ENCODE data around the gene ZNF365. TPM values are rescaled to one million over a fixed set of nuclear protein-coding genes. Genes with fewer than 3 reads are reported as not detected.
"Not testable (repeated sequence)": the region's sequence is repeated elsewhere in the genome, so short reads cannot be mapped to it uniquely, and the experiment has no call there.

ZNF365 gene
- total RNA-seq, 4 donors from 2014 or later: 0.56 to 4.7 (median 1.2) TPM

DNA sequence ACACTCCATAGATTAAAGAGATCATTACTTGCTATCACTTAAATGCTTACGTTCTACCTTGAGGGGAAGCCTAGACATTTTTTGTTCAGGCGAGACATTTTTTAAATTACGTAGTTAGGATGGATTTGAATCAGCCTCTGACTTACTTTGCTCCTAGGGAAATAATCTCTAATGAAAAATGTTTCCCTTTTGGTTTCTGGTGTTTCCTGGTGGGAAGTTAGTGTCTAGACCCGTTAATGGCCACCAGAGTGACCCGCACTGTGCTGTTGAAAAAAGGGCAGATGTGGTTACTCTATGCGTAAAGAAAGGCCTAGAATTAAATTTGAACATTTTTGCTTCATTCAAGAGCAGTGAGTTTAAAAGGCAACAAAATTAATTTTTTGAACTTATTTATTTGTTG lies 3.8 kb downstream of the ZNF365 start:
- Histone ChIP-seq H3K27ac (no peak overlapping the region), H3K9me3 (no peaks in the 10 kb centered on the region), H3K4me1 (peaks cover 0 to 15% (median 8%) of the 10 kb centered on the region in 3 donors), H3K27me3 (peaks cover 0 to 31% (median 0%) of the 10 kb centered on the region in 4 donors), H3K36me3 (no peaks in the 10 kb centered on the region), H3K4me3 (no peak overlapping the region)
- WGBS, 2 donors: 82 to 93% methylated on average over 6 of the region's 6 CpGs
- intact Hi-C loops (cut with DNase I): no loop called here
- TF ChIP-seq, protein P1, sequence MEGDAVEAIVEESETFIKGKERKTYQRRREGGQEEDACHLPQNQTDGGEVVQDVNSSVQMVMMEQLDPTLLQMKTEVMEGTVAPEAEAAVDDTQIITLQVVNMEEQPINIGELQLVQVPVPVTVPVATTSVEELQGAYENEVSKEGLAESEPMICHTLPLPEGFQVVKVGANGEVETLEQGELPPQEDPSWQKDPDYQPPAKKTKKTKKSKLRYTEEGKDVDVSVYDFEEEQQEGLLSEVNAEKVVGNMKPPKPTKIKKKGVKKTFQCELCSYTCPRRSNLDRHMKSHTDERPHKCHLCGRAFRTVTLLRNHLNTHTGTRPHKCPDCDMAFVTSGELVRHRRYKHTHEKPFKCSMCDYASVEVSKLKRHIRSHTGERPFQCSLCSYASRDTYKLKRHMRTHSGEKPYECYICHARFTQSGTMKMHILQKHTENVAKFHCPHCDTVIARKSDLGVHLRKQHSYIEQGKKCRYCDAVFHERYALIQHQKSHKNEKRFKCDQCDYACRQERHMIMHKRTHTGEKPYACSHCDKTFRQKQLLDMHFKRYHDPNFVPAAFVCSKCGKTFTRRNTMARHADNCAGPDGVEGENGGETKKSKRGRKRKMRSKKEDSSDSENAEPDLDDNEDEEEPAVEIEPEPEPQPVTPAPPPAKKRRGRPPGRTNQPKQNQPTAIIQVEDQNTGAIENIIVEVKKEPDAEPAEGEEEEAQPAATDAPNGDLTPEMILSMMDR (IDR thresholded peaks at IDR 0.05): no peak
- TF ChIP-seq POLR2A (IDR thresholded peaks at IDR 0.05): no peak
- DNase-seq: no peak

DNA sequence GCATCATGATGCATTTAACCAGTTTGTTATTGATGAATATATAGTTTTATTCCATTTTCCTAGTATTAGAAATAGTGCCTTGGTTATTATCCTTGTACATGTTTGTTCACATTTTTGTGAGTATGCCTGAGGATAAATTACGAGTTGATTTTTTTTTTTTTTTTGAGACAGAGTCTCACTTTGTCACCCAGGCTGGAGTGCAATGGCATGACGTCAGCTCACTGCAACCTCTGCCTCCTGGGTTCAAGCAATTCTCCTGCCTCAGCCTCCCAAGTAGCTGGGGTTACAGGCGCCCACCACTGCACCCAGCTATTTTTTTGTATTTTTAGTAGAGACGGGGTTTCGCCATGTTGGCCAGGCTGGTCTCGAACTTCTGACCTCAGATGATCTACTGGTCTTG lies 4.7 kb downstream of the ZNF365 start:
- H3K36me3 ChIP-seq; intact Hi-C loops (cut with DNase I); H3K27ac ChIP-seq; H3K9me3 ChIP-seq; DNase-seq; H3K4me3 ChIP-seq: not testable (repeated sequence)
- WGBS, 2 donors: 85 to 88% methylated on average over 5 to 6 of the region's 6 CpGs
- peaks cover 0 to 11% (median 5%) of the 10 kb centered on the region in 3 donors for H3K4me1 ChIP-seq
- H3K27me3 ChIP-seq: peaks cover 0 to 26% (median 0%) of the 10 kb centered on the region in 4 donors

- 76% methylated on average over 2 to 4 of the region's 4 CpGs for WGBS, 2 donors
- no peaks in the 10 kb centered on the region for H3K9me3 ChIP-seq
Observed at GRCh38 chr10:62379394-62379793, 5.2 kb downstream of the ZNF365 start.

GRCh38 chr10:62380016-62380415 lies 5.8 kb downstream of the ZNF365 start:
- no peaks in the 10 kb centered on the region for H3K4me1 ChIP-seq
- H3K36me3 ChIP-seq: no peaks in the 10 kb centered on the region
- no peak for DNase-seq
- TF ChIP-seq, protein P1 (IDR thresholded peaks at IDR 0.05): no peak
- TF ChIP-seq POLR2A (IDR thresholded peaks at IDR 0.05): no peak
- H3K27ac ChIP-seq: no peak overlapping the region
- H3K9me3 ChIP-seq: no peaks in the 10 kb centered on the region
- 20 to 30% methylated on average over 1 of the region's 1 CpG for WGBS, 2 donors
- peaks cover 0 to 15% (median 0%) of the 10 kb centered on the region in 4 donors for H3K27me3 ChIP-seq
- H3K4me3 ChIP-seq: no peak overlapping the region
- intact Hi-C loops (cut with DNase I): no loop called here

More at GRCh38 chr10:62379394-62379793, 5.2 kb downstream of the ZNF365 start:
- Histone ChIP-seq H3K36me3 (no peaks in the 10 kb centered on the region), H3K4me1 (peaks cover 0 to 6% (median 1%) of the 10 kb centered on the region in 3 donors), H3K27ac (no peak overlapping the region), H3K4me3 (no peak overlapping the region), H3K27me3 (peaks cover 0 to 21% (median 0%) of the 10 kb centered on the region in 4 donors)
- TF ChIP-seq, protein P1 (IDR thresholded peaks at IDR 0.05): no peak
- no peak for TF ChIP-seq POLR2A (IDR thresholded peaks at IDR 0.05)
- intact Hi-C loops (cut with DNase I): no loop called here
- DNase-seq: no peak

- WGBS, 2 donors: 77 to 85% methylated on average over 3 to 6 of the region's 6 CpGs
- TF ChIP-seq, protein P1 (IDR thresholded peaks at IDR 0.05): no peak
- TF ChIP-seq POLR2A (IDR thresholded peaks at IDR 0.05): no peak
- no peaks in the 10 kb centered on the region for H3K36me3 ChIP-seq
- no peak overlapping the region for H3K27ac ChIP-seq
- no peaks in the 10 kb centered on the region for H3K9me3 ChIP-seq
- peaks cover 0 to under 1% (median 0%) of the 10 kb centered on the region in 4 donors for H3K27me3 ChIP-seq
- intact Hi-C loops (cut with DNase I): no loop called here
- no peak for DNase-seq
- H3K4me3 ChIP-seq: no peak overlapping the region
- H3K4me1 ChIP-seq: no peaks in the 10 kb centered on the region
Observed at GRCh38 chr10:62381385-62382102, 7.4 kb downstream of the ZNF365 start.
